ENCODE data around the gene FOXP1.

Gene FOXP1

GRCh38 chr3:71484047-71484446 is 99.5 kb downstream of the FOXP1 start:
- TF ChIP-seq ZNF70 (CRISPR knock-in tag; IDR thresholded peaks at IDR 0.05) (no peak), CSRNP3 (CRISPR knock-in tag; IDR thresholded peaks at IDR 0.05) (no peak), ISL1 (CRISPR knock-in tag; IDR thresholded peaks at IDR 0.05) (no peak), ESRRG (CRISPR knock-in tag; IDR thresholded peaks at IDR 0.05) (no peak), BACH2 (CRISPR knock-in tag; IDR thresholded peaks at IDR 0.05; ENCODE audit: borderline replicate concordance) (no peak), TCF4 (CRISPR knock-in tag; IDR thresholded peaks at IDR 0.05; ENCODE audit: borderline replicate concordance) (no peak), PPARA (CRISPR knock-in tag; IDR thresholded peaks at IDR 0.05; ENCODE audit: borderline replicate concordance) (no peak)
- ATAC-seq, result no peak

- ATAC-seq, result no peak
- no peak for TF ChIP-seq ZFP30 (CRISPR knock-in tag; IDR thresholded peaks at IDR 0.05)
- no peak for TF ChIP-seq SNAI2 (CRISPR knock-in tag; IDR thresholded peaks at IDR 0.05)
- no peak for TF ChIP-seq ZC3H10 (CRISPR knock-in tag; IDR thresholded peaks at IDR 0.05)
- no peak for TF ChIP-seq RARB (CRISPR knock-in tag; IDR thresholded peaks at IDR 0.05)
- no peak for TF ChIP-seq GLIS3 (CRISPR knock-in tag; IDR thresholded peaks at IDR 0.05)
- TF ChIP-seq ZNF8 (CRISPR knock-in tag; IDR thresholded peaks at IDR 0.05), result no peak
- no peak for TF ChIP-seq ZFP3 (CRISPR knock-in tag; IDR thresholded peaks at IDR 0.05)
- TF ChIP-seq BACH2 (CRISPR knock-in tag; IDR thresholded peaks at IDR 0.05; ENCODE audit: borderline replicate concordance), result no peak
- no peak for TF ChIP-seq CSRNP3 (CRISPR knock-in tag; IDR thresholded peaks at IDR 0.05)
- no peak for TF ChIP-seq TSHZ2 (CRISPR knock-in tag; IDR thresholded peaks at IDR 0.05)
- no peak for TF ChIP-seq POU6F1 (CRISPR knock-in tag; IDR thresholded peaks at IDR 0.05; ENCODE audit: borderline replicate concordance, low read depth)
- no peak for TF ChIP-seq ZNF70 (CRISPR knock-in tag; IDR thresholded peaks at IDR 0.05)
- TF ChIP-seq ISL1 (CRISPR knock-in tag; IDR thresholded peaks at IDR 0.05), result no peak
- no peak for TF ChIP-seq ARNTL (CRISPR knock-in tag; IDR thresholded peaks at IDR 0.05; ENCODE audit: borderline replicate concordance, low read depth)
- TF ChIP-seq TOX (CRISPR knock-in tag; IDR thresholded peaks at IDR 0.05; ENCODE audit: borderline replicate concordance), result no peak
- TF ChIP-seq CREB5 (CRISPR knock-in tag; IDR thresholded peaks at IDR 0.05; ENCODE audit: low read depth), result no peak
- no peak for TF ChIP-seq PPARA (CRISPR knock-in tag; IDR thresholded peaks at IDR 0.05; ENCODE audit: borderline replicate concordance)
These were observed 100.8 kb downstream of the FOXP1 start for GRCh38 chr3:71482771-71483170.

GRCh38 chr3:71478568-71478967 is 105.0 kb downstream of the FOXP1 start:
- ATAC-seq, result no peak
- TF ChIP-seq TCF4 (CRISPR knock-in tag; IDR thresholded peaks at IDR 0.05; ENCODE audit: borderline replicate concordance) (no peak), ZNF8 (CRISPR knock-in tag; IDR thresholded peaks at IDR 0.05) (no peak)

- ATAC-seq, result no peak
- no peak for TF ChIP-seq TOX (CRISPR knock-in tag; IDR thresholded peaks at IDR 0.05; ENCODE audit: borderline replicate concordance)
- TF ChIP-seq TCF4 (CRISPR knock-in tag; IDR thresholded peaks at IDR 0.05; ENCODE audit: borderline replicate concordance), result no peak
- no peak for TF ChIP-seq ZC3H10 (CRISPR knock-in tag; IDR thresholded peaks at IDR 0.05)
- no peak for TF ChIP-seq TSHZ2 (CRISPR knock-in tag; IDR thresholded peaks at IDR 0.05)
- TF ChIP-seq ISL1 (CRISPR knock-in tag; IDR thresholded peaks at IDR 0.05), result no peak
- no peak for TF ChIP-seq ZFP3 (CRISPR knock-in tag; IDR thresholded peaks at IDR 0.05)
- TF ChIP-seq ZFP30 (CRISPR knock-in tag; IDR thresholded peaks at IDR 0.05), result no peak
- no peak for TF ChIP-seq CREB5 (CRISPR knock-in tag; IDR thresholded peaks at IDR 0.05; ENCODE audit: low read depth)
- TF ChIP-seq BACH2 (CRISPR knock-in tag; IDR thresholded peaks at IDR 0.05; ENCODE audit: borderline replicate concordance), result no peak
- TF ChIP-seq CSDC2 (CRISPR knock-in tag; IDR thresholded peaks at IDR 0.05), result no peak
These were observed 106.6 kb downstream of the FOXP1 start for GRCh38 chr3:71476950-71477349.

Measured in SK-N-SH treated with all-trans-retinoic acid at 6 μM for 48 hours (cell line).